K562 (cell line): ENCODE results near the gene RNF167. TPM values are rescaled to one million over a fixed set of nuclear protein-coding genes. Genes with fewer than 3 reads are reported as not detected.

Experiments
- DEAF1 ChIP-seq: fragments of 450-650 bp; formaldehyde crosslinking; IDR thresholded peaks from 2 replicates; pipeline ENCODE4 v1.4.0; 2020; ENCODE audit warnings: mild to moderate bottlenecking, moderate library complexity
- FOXK1 ChIP-seq: sonication (generic); formaldehyde crosslinking; IDR thresholded peaks from 2 replicates; pipeline ENCODE4 v1.8.0; 2022; ENCODE audit warnings: missing genetic modification reagents, mild to moderate bottlenecking, borderline replicate concordance
- HSF4 ChIP-seq: fragments of 250-450 bp; sonication (Bioruptor Pico); IDR thresholded peaks from 2 replicates; pipeline ENCODE4 v2.1.2; 2022; ENCODE audit warnings: mild to moderate bottlenecking, moderate library complexity, borderline replicate concordance
- KDM1A ChIP-seq, 2 experiments: fragments of 450-650 bp; IDR thresholded peaks; 2 replicates each; pipeline ENCODE4 v1.6.1; 2016; ENCODE audit warnings: mild to moderate bottlenecking in 2 of 2
- PRDM10 ChIP-seq: fragments of 450-650 bp; IDR thresholded peaks from 2 replicates; pipeline ENCODE4 v1.6.1; 2018; ENCODE audit not compliant: partially characterized antibody
- RAD21 ChIP-seq, 2 experiments: fragments of 250-450 bp in 1 of 2; fragments of 450-650 bp in 1 of 2; sonication (Bioruptor Pico) in 1 of 2; formaldehyde crosslinking in 1 of 2; IDR thresholded peaks in 1 of 2; conservative IDR thresholded peaks in 1 of 2; 2 replicates each; pipeline versions ENCODE4 v1.4.0 to v1.8.0; 2020 to 2022; ENCODE audit warnings: mild to moderate bottlenecking in 2 of 2, moderate library complexity in 1 of 2
- SMARCA5 ChIP-seq: fragments of 450-650 bp; IDR thresholded peaks from 2 replicates; pipeline ENCODE4 v1.6.1; 2016
- TCF3 ChIP-seq: sonication (generic); formaldehyde crosslinking; IDR thresholded peaks from 2 replicates; pipeline ENCODE4 v1.4.0; 2020; ENCODE audit warnings: mild to moderate bottlenecking, missing genetic modification reagents
- ZFP36 ChIP-seq: fragments of 150-350 bp; IDR thresholded peaks from 2 replicates; pipeline ENCODE4 v1.6.1; 2018; ENCODE audit warnings: low read length, low read depth; ENCODE audit not compliant: partially characterized antibody
- ZNF212 ChIP-seq: fragments of 450-650 bp; formaldehyde crosslinking; IDR thresholded peaks from 2 replicates; pipeline ENCODE4 v1.4.0; 2020; ENCODE audit warnings: mild to moderate bottlenecking
- ZNF347 ChIP-seq: fragments of 450-650 bp; formaldehyde crosslinking; IDR thresholded peaks from 2 replicates; pipeline ENCODE4 v1.4.0; 2020; ENCODE audit warnings: low read depth, mild to moderate bottlenecking, moderate library complexity
- ZSCAN32 ChIP-seq: fragments of 450-650 bp; formaldehyde crosslinking; IDR thresholded peaks from 2 replicates; pipeline ENCODE4 v1.4.0; 2020; ENCODE audit warnings: mild to moderate bottlenecking, moderate library complexity
- polyA plus RNA-seq, 8 experiments: library from polyadenylated mRNA; depleted of rRNA in 4 of 8; stranded (reverse) in 5 of 8; unstranded in 3 of 8; fragments of >200 nt; fragmentation: Nextera tagmentation in 2 of 8; fragmentation: Illumina TruSeq in 1 of 8; extraction: Ambion mirVana in 2 of 8; extraction: Trizol in 1 of 8; gene quantifications; 2 replicates each; pipeline versions ENCODE4 v1.2.1 to v1.2.3, GENCODE V29; 2011 to 2014; ENCODE audit warnings: inconsistent platforms in 1 of 8, missing spikeins in 1 of 8
- total RNA-seq, 7 experiments: library from RNA; depleted of rRNA in 6 of 7; stranded (reverse); fragments of >200 nt in 6 of 7; fragmentation: Illumina TruSeq in 2 of 7; extraction: Trizol in 2 of 7; gene quantifications; 2 replicates each; pipeline versions ENCODE4 v1.2.1 to v1.2.3, GENCODE V29; 2011 to 2021; ENCODE audit warnings: low replicate concordance in 1 of 7
- TF ChIP-seq, protein P1 (sequence below): fragments of 250-450 bp; sonication (Bioruptor Pico); IDR thresholded peaks from 2 replicates; pipeline ENCODE4 v1.8.0; 2021; ENCODE audit warnings: moderate library complexity, mild to moderate bottlenecking, inconsistent platforms
- TF ChIP-seq, protein P2 (sequence below): sonication (generic); formaldehyde crosslinking; IDR thresholded peaks from 2 replicates; pipeline ENCODE4 v1.8.1; 2023; ENCODE audit warnings: mild to moderate bottlenecking, missing genetic modification reagents

The RNF167 gene
- total and polyA plus RNA-seq, 9 of the 15 experiments (the other 6 are each of a cell fraction or from before 2014, with no cell fraction given), result 16.5 to 143 (median 45.5) TPM

- TF ChIP-seq ZSCAN32 (no peak; the same call in 1 of the 2 replicates), FOXK1 (CRISPR knock-in tag) (no peak), SMARCA5 (peak; percentile 45; the same call in 1 of the 2 replicates), HSF4 (CRISPR knock-in tag) (no peak), TCF3 (CRISPR knock-in tag) (no peak), RAD21 (CRISPR knock-in tag; conservative IDR thresholded peaks at IDR 0.05 in 1 of 2, IDR thresholded peaks at IDR 0.05 in 1 of 2) (no peak), ZNF212 (CRISPR knock-in tag) (no peak; the same call in 1 of the 2 replicates), ZNF347 (CRISPR knock-in tag) (0 out of 2 replicates have a peak, but pooled peaks have one; percentile 33), PRDM10 (peak; percentile 96), DEAF1 (CRISPR knock-in tag) (no peak), ZFP36 (no peak), KDM1A (IDR thresholded peaks at IDR 0.05) (no peak)
- TF ChIP-seq, protein P1, sequence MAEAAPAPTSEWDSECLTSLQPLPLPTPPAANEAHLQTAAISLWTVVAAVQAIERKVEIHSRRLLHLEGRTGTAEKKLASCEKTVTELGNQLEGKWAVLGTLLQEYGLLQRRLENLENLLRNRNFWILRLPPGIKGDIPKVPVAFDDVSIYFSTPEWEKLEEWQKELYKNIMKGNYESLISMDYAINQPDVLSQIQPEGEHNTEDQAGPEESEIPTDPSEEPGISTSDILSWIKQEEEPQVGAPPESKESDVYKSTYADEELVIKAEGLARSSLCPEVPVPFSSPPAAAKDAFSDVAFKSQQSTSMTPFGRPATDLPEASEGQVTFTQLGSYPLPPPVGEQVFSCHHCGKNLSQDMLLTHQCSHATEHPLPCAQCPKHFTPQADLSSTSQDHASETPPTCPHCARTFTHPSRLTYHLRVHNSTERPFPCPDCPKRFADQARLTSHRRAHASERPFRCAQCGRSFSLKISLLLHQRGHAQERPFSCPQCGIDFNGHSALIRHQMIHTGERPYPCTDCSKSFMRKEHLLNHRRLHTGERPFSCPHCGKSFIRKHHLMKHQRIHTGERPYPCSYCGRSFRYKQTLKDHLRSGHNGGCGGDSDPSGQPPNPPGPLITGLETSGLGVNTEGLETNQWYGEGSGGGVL (CRISPR knock-in tag), result no peak
- TF ChIP-seq, protein P2, sequence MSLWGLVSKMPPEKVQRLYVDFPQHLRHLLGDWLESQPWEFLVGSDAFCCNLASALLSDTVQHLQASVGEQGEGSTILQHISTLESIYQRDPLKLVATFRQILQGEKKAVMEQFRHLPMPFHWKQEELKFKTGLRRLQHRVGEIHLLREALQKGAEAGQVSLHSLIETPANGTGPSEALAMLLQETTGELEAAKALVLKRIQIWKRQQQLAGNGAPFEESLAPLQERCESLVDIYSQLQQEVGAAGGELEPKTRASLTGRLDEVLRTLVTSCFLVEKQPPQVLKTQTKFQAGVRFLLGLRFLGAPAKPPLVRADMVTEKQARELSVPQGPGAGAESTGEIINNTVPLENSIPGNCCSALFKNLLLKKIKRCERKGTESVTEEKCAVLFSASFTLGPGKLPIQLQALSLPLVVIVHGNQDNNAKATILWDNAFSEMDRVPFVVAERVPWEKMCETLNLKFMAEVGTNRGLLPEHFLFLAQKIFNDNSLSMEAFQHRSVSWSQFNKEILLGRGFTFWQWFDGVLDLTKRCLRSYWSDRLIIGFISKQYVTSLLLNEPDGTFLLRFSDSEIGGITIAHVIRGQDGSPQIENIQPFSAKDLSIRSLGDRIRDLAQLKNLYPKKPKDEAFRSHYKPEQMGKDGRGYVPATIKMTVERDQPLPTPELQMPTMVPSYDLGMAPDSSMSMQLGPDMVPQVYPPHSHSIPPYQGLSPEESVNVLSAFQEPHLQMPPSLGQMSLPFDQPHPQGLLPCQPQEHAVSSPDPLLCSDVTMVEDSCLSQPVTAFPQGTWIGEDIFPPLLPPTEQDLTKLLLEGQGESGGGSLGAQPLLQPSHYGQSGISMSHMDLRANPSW (CRISPR knock-in tag), result no peak
These were observed 8.3 kb downstream of the RNF167 start, which contains the start of gene PFN1 (continued) for GRCh38 chr17:4948166-4948930.
